Stimulated activated naive CD8-positive, alpha-beta T cell treated with anti-CD3 and anti-CD28 coated beads, Interleukin-15, amount 100 ng/mL, for 72 hours (primary cell): ENCODE results near the gene FANCD2OS.
"Not testable (repeated sequence)": the region's sequence is repeated elsewhere in the genome, so short reads cannot be mapped to it uniquely, and the experiment has no call there.

Source experiments
- ATAC-seq: fragments of 150-1000 bp; cut with Tn5 transposase; 2 replicates; pipeline ENCODE4 v1.10.0; 2021; ENCODE audit warnings: mild to moderate bottlenecking, moderate library complexity
- DNase-seq, 2 donors: peaks; one replicate each; pipeline ENCODE4 v3.0.0; 2021 to 2022
- H3K27ac Mint-ChIP-seq, 2 donors: one replicate each; pipeline ENCODE4 v1.8.0; 2022; ENCODE audit warnings: mild to moderate bottlenecking in 2 of 2, mixed read lengths in 2 of 2, moderate library complexity in 2 of 2
- H3K27me3 Mint-ChIP-seq: one replicate; pipeline ENCODE4 v1.8.0; 2022; ENCODE audit warnings: mixed read lengths
- H3K4me1 Mint-ChIP-seq: one replicate; pipeline ENCODE4 v1.8.0; 2022; ENCODE audit warnings: mild to moderate bottlenecking, mixed read lengths
- H3K4me3 Mint-ChIP-seq, 2 donors: one replicate each; pipeline ENCODE4 v1.8.0; 2022; ENCODE audit warnings: mild to moderate bottlenecking in 2 of 2, mixed read lengths in 2 of 2, moderate library complexity in 1 of 2
- H3K9me3 Mint-ChIP-seq, 2 donors: one replicate each; pipeline ENCODE4 v1.8.0; 2022; ENCODE audit warnings: mixed read lengths in 2 of 2

The FANCD2OS gene, protein sequence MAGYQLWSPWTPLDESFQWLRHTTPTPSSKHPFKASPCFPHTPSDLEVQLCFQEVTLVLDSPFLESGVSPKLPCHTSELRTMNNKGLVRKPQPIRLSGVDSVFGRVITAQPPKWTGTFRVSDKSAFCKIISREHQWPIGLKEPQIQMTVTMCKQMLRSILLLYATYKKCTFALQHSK

DNA sequence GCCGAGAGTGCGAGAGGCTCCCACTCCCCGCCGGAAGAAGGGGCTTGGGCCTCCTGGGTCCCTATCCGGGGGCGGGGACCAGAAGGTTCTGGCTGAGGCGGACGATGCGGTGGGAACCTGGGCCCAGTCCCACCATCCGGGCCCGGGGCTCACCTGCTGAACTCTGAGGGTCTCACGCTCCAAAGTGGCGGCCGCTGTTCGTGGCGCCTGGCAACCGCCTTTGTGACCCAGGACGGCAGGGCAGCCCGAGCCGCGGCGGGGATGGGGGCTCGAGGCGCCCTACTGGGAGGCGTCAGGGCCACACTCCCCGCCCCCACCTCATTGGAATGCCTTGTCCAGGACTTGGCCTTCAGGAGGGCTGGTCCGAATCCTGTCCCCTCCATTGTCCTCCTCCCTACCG lies at the start of gene FANCD2OS:
FANCD2OS (minus strand) TSS at position 165 of the 400 bp plus-strand sequence. CDS start 3,481 bp downstream, outside the sequence.
- ATAC-seq (no peak), DNase-seq (no peak)
- H3K27me3 Mint-ChIP-seq = no peaks in the 10 kb centered on the region
- no peaks in the 10 kb centered on the region for H3K9me3 Mint-ChIP-seq
- H3K27ac Mint-ChIP-seq = peak within 1 kb of the TSS in 1 of 2 donors; percentile 34
- no peak within 1 kb of the TSS for H3K4me3 Mint-ChIP-seq
- H3K4me1 Mint-ChIP-seq = no peaks in the 10 kb centered on the region

DNA sequence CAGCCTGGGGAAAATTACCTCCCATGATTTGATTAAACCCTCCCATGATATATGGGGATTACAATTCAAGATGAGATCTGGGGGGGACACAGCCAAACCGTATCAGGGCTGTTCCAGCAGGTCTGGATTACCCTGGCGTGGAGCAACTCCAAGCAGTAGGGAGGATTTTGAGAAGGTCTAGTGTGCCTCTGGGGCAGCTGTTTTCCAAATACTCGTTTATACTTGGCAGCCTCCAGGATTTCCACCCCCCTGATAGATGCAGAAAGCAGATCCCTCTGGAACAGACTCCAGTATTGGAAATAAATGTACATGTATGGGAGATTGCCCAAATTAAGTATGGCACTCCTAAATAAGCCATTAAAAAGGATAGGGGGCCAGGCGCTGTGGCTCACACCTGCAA lies 49.0 kb upstream of the FANCD2OS start:
- DNase-seq (no peak), ATAC-seq (no peak)
- Mint-ChIP-seq H3K4me1 (peaks cover 21% of the 10 kb centered on the region), H3K27ac (no peak overlapping the region), H3K9me3 (no peaks in the 10 kb centered on the region), H3K27me3 (no peaks in the 10 kb centered on the region), H3K4me3 (no peak overlapping the region)

DNA sequence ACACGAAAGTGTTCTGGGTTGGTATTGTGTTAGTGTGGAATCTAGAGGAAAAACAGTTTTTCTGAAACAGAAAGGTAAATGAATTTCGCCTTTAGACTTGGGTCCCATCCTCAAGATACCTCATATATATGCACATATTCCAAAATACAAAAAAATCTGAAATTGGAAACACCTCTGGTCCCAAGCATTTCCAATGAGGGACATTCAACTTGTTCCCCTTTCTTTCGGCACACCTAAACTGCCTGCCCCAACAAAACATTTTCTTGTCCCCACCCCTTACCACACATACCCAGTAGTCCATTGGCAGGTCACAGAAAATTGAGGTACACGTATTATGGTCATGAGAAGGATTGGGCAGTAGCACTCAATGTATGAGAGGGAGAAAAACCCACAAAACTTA lies 47.6 kb upstream of the FANCD2OS start:
- H3K27me3 Mint-ChIP-seq = no peaks in the 10 kb centered on the region
- ATAC-seq (no peak), DNase-seq (no peak)
- no peak overlapping the region for H3K4me3 Mint-ChIP-seq
- H3K9me3 Mint-ChIP-seq = no peaks in the 10 kb centered on the region
- no peak overlapping the region for H3K27ac Mint-ChIP-seq
- H3K4me1 Mint-ChIP-seq = peaks cover 15% of the 10 kb centered on the region

GRCh38 chr3:10155123-10155472 lies 47.0 kb upstream of the FANCD2OS start:
- no peaks in the 10 kb centered on the region for H3K27me3 Mint-ChIP-seq
- H3K4me1 Mint-ChIP-seq = peaks cover 15% of the 10 kb centered on the region
- H3K4me3 Mint-ChIP-seq = no peak overlapping the region
- H3K27ac Mint-ChIP-seq = no peak overlapping the region
- H3K9me3 Mint-ChIP-seq = no peaks in the 10 kb centered on the region
- DNase-seq (no peak), ATAC-seq (no peak)

DNA sequence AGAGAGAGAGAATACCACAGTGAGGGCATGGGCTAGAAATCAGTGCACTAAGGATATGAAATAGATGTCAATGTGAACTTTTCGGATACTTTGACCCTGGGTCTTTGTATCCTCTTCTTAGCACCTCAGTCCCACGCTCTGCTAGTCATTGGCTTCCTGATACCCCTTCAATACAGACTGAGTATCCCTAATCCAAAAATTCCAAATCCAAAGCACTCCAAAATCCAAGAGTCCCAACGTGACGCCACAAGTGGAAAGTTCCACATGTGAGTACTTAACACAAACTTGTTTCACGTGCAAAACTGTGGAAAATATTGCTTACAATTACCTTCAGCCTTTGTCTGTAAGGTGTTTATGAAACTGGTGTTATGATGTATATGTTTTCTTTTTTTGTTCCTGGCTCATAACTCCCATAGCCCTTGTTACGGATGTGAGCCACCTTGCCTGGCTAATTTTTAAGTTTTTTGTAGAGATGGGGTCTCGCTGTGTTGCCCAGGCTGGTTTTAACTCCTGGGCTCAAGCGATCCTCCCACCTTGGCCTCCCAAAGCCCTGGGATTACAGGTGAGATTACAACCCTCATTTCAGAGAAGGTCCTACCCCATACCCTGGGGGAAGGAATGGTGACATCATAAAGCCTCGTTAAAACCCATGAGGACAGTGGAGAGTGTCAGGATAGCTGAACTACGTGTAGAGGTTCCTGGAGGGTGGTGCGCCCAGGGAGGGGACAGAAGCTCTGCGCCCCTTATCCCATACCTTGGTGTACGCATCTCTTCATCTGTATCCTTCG lies 46.5 kb upstream of the FANCD2OS start:
- H3K27me3 Mint-ChIP-seq = no peaks in the 10 kb centered on the region
- H3K4me3 Mint-ChIP-seq = no peak overlapping the region
- peak; percentile 23 for ATAC-seq
- no peak for DNase-seq
- H3K9me3 Mint-ChIP-seq = no peaks in the 10 kb centered on the region
- H3K4me1 Mint-ChIP-seq = peaks cover 15% of the 10 kb centered on the region
- H3K27ac Mint-ChIP-seq = peak overlapping the region in 1 of 2 donors; percentile 67

- Mint-ChIP-seq H3K27me3 (no peaks in the 10 kb centered on the region), H3K9me3 (no peaks in the 10 kb centered on the region), H3K4me3 (no peak overlapping the region), H3K27ac (no peak overlapping the region), H3K4me1 (peaks cover 33% of the 10 kb centered on the region)
- no peak for DNase-seq
- no peak for ATAC-seq
Measured at GRCh38 chr3:10150987-10151386, 42.9 kb upstream of the FANCD2OS start.

DNA sequence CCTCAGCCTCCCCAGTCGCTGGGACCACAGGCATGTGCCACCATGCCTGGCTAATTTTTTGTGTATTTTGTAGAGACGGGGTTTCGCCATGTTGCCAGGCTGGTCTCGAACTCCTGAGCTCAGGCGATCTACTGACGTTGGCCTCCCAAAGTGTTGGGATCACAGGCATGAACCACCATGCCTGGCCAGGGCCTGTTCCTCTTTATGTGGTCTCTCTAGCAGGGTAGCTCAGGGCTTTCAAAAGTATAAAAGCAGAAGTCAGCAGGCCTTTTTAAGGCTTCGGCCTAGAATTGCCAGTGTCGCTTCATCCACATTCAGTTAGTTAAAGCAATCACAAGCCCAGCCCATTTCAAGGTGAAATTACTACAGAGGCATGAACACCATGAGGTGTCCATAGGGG lies 41.2 kb upstream of the FANCD2OS start:
- peak overlapping the region in 1 of 2 donors; percentile 41 for H3K4me3 Mint-ChIP-seq
- H3K4me1 Mint-ChIP-seq = peaks cover 28% of the 10 kb centered on the region
- DNase-seq (no peak), ATAC-seq (no peak)
- H3K27ac Mint-ChIP-seq = no peak overlapping the region
- no peaks in the 10 kb centered on the region for H3K9me3 Mint-ChIP-seq
- no peaks in the 10 kb centered on the region for H3K27me3 Mint-ChIP-seq

GRCh38 chr3:10145685-10146084 lies 37.6 kb upstream of the FANCD2OS start:
- Mint-ChIP-seq H3K4me1 (peaks cover 52% of the 10 kb centered on the region), H3K9me3 (no peaks in the 10 kb centered on the region), H3K27me3 (no peaks in the 10 kb centered on the region), H3K4me3 (peak overlapping the region; percentile 50 to 70), H3K27ac (no peak overlapping the region)
- ATAC-seq = no peak
- DNase-seq = no peak

DNA sequence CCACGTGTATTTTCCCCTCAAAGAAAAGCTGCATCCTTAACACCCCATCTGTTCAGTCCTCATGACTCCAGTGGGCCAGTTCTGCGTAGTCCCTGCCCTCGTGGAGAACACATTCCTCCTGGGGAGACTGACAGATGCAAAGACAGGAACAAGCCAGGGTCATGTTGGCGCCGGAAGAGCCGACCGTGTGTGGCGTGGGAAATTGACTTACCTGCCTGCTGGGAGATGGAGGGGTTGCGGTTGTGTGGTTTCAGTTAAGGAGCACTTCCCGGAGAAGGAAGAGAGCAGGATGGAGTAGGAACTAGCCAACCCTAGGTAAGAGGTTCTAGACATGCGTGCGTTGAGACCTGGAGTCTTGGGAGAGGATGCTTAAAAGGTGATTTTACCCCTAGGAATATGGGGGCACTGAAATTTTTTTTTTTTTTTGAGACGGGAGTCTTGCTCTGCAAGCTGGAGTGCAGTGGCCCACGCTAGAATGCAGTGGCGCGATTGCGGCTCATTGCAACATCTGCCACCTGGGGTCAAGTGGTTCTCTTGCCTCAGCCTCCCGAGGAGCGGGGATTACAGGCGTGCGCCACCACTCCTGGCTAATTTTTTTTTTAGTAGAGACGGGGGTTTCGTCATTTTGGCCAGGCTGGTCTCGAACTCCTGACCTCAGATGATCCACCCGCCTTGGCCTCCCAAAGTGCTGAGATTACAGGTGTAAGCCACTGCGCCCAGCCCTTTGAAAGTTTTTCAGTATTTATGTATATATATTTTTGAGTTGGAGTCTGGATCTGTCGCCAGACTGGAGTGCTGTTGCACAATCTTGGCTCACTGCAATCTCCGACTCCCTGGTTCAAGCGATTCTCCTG lies 34.9 kb upstream of the FANCD2OS start:
- H3K27me3 Mint-ChIP-seq = no peaks in the 10 kb centered on the region
- DNase-seq (peak; percentile 5 to 26), ATAC-seq (no peak)
- H3K4me1 Mint-ChIP-seq = peaks cover 44% of the 10 kb centered on the region
- no peaks in the 10 kb centered on the region for H3K9me3 Mint-ChIP-seq
- peak overlapping the region; percentile 91 to 98 for H3K27ac Mint-ChIP-seq
- H3K4me3 Mint-ChIP-seq = peak overlapping the region; percentile 89 to 91

- ATAC-seq (peak; percentile 0), DNase-seq (no peak)
- Mint-ChIP-seq H3K4me1 (peaks cover 35% of the 10 kb centered on the region), H3K27ac (peak overlapping the region; percentile 19 to 98), H3K9me3 (no peaks in the 10 kb centered on the region), H3K4me3 (peak overlapping the region; percentile 89 to 91), H3K27me3 (no peaks in the 10 kb centered on the region)
Measured at GRCh38 chr3:10140996-10141546, 33.0 kb upstream of the FANCD2OS start.

- Mint-ChIP-seq H3K27ac (no peak overlapping the region), H3K27me3 (no peaks in the 10 kb centered on the region), H3K9me3 (no peaks in the 10 kb centered on the region), H3K4me1 (peaks cover 5% of the 10 kb centered on the region), H3K4me3 (no peak overlapping the region)
- ATAC-seq (no peak), DNase-seq (no peak)
Measured at GRCh38 chr3:10137178-10137577, 29.1 kb upstream of the FANCD2OS start.

DNA sequence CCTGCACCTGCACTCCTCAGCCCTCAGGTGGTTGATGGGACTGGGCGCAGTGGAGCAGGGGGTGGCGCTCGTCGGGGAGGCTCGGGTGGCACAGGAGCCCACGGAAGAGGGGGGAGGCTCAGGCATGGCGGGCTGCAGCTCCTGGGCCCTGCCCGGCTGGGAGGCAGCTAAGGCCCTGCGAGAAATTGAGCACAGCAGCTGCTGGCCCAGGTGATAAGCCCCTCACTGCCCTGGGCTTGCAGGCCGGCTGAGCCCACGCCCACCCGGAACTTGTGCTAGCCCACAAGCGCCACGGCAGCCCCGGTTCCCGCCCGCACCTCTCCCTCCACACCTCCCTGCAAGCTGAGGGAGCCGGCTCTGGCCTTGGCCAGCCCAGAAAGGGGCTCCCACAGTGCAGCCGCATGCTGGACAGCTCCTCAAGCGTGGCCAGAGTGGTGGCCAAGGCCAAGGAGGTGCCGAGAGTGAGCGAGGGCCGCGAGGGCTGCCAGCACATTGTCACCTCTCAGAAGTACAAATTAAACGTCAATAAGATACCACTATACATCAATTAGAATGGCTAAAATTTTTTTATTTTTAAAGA lies 28.5 kb upstream of the FANCD2OS start:
- Mint-ChIP-seq H3K4me3 (no peak overlapping the region), H3K27me3 (no peaks in the 10 kb centered on the region), H3K9me3 (no peaks in the 10 kb centered on the region), H3K27ac (no peak overlapping the region), H3K4me1 (peaks cover 5% of the 10 kb centered on the region)
- ATAC-seq (no peak), DNase-seq (no peak)

DNA sequence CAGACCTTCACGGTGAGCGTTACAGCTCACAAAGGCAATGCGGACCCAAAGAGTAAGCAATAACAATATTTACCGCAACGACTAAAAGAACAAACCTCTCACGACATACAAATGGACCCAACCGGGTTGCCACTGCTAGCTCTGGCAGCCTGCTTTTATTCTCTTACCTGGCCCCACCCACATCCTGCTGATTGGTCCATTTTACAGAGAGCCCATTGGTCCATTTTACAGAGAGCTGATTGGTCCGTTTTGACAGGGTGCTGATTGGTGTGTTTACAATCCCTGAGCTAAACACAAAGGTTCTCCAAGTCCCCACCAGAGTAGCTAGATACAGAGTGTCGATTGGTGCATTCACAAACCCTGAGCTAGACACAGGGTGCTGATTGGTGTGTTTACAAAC lies 27.8 kb upstream of the FANCD2OS start:
- H3K4me3 Mint-ChIP-seq, H3K27me3 Mint-ChIP-seq, ATAC-seq, H3K9me3 Mint-ChIP-seq, H3K4me1 Mint-ChIP-seq, H3K27ac Mint-ChIP-seq, DNase-seq: not testable (repeated sequence)

GRCh38 chr3:10122724-10123123 lies 14.7 kb upstream of the FANCD2OS start:
- no peak for ATAC-seq
- H3K27ac Mint-ChIP-seq = no peak overlapping the region
- no peak for DNase-seq
- peaks cover 51% of the 10 kb centered on the region for H3K4me1 Mint-ChIP-seq
- H3K9me3 Mint-ChIP-seq = no peaks in the 10 kb centered on the region
- no peak overlapping the region for H3K4me3 Mint-ChIP-seq
- no peaks in the 10 kb centered on the region for H3K27me3 Mint-ChIP-seq

DNA sequence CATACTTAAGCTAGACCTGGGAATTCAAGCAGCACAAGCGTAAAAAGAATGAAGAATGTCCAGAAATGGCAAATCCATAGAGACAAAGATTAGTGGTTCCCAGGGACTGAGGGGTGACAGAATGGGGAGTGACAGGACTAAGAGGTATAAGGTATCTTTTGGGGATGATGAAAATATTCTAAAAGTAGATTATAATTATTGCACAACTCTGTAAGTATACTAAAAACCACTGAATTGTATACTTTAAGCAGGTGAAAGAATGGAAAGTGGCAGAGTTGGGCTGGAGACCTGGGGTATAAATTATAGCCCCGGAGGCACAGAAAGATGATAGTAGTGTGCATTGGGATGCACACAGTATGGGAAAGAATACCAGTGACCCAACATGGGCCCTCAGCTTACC lies 13.0 kb upstream of the FANCD2OS start:
- Mint-ChIP-seq H3K27me3 (no peaks in the 10 kb centered on the region), H3K27ac (peak overlapping the region; percentile 22 to 61), H3K9me3 (no peaks in the 10 kb centered on the region), H3K4me3 (no peak overlapping the region), H3K4me1 (peaks cover 60% of the 10 kb centered on the region)
- DNase-seq = no peak
- ATAC-seq = no peak
